Endothelial cell of umbilical vein (primary cell): ENCODE measurements around the gene ACOT7. TPM values are rescaled to one million over a fixed set of nuclear protein-coding genes. Genes with fewer than 3 reads are reported as not detected.

Experiments used
- BruUV-seq: library from RNA; stranded (reverse); fragments of 400-500 nt; replicated peaks from 2 replicates; lab custom pipeline; 2021; lab: Mats Ljungman, UMichigan
- CTCF ChIA-PET: fragments of 300-600, 350-600 bp; sonication (Branson Sonifier 250); formaldehyde crosslinking; loops from one replicate; lab custom pipeline; 2021; ENCODE audit warnings: antibody characterized with exemption, inconsistent platforms; lab: Charles Lee
- POLR2A ChIA-PET: fragments of 300-600, 350-600 bp; sonication (Branson Sonifier 250); formaldehyde crosslinking; loops from one replicate; lab custom pipeline; 2021; ENCODE audit warnings: antibody characterized with exemption, inconsistent platforms; lab: Charles Lee
- DNase-seq: peaks from one replicate; pipeline ENCODE4 v3.0.0-alpha.2; 2011; ENCODE audit warnings: low read depth, low spot score
- FAIRE-seq: peaks from 2 replicates; lab custom pipeline; 2011; peaks lifted over from hg19 to GRCh38; lab: Jason Lieb, UNC
- H2AFZ ChIP-seq: 2 replicates; pipeline ENCODE4 v1.6.0; 2012; ENCODE audit warnings: low read depth, low read length, control low read depth, inconsistent platforms
- H3K27ac ChIP-seq: 2 replicates; pipeline ENCODE4 v1.5.1; 2011; ENCODE audit warnings: low read depth, mild to moderate bottlenecking, control low read depth, low read length, moderate library complexity; ENCODE audit not compliant: insufficient read depth
- H3K27me3 ChIP-seq, 2 experiments: 2 replicates each; pipeline versions ENCODE4 v1.6.0 to v1.6.1; 2011; ENCODE audit warnings: low read length in 2 of 2, mixed read lengths in 1 of 2; ENCODE audit not compliant: control insufficient read depth in 2 of 2, insufficient read depth in 2 of 2
- H3K36me3 ChIP-seq, 2 experiments: 2 replicates in 1 of 2; 3 replicates in 1 of 2; pipeline ENCODE4 v1.5.1; 2011; ENCODE audit warnings: low read length in 2 of 2, mild to moderate bottlenecking in 1 of 2, moderate library complexity in 1 of 2; ENCODE audit not compliant: control insufficient read depth in 2 of 2, insufficient read depth in 2 of 2; ENCODE audit errors: extremely low read depth in 1 of 2
- H3K4me1 ChIP-seq: 3 replicates; pipeline ENCODE4 v1.5.1; 2011; ENCODE audit warnings: mild to moderate bottlenecking, low read length; ENCODE audit not compliant: control insufficient read depth, insufficient read depth; ENCODE audit errors: extremely low read depth
- H3K4me2 ChIP-seq: 2 replicates; pipeline ENCODE4 v1.6.1; 2011; ENCODE audit warnings: low read length, control low read depth, mixed read lengths; ENCODE audit not compliant: insufficient read depth
- H3K4me3 ChIP-seq, 3 experiments: fragments of 200-600 bp in 1 of 3; sonication (generic), shearing (Covaris generic) in 1 of 3; replicated peaks in 1 of 3; 2 replicates each; pipeline ENCODE4 v1.5.1; 2011 to 2016; ENCODE audit warnings: control low read depth in 3 of 3, low read length in 3 of 3, mild to moderate bottlenecking in 2 of 3, inconsistent platforms in 1 of 3, low read depth in 1 of 3, moderate library complexity in 1 of 3; ENCODE audit not compliant: insufficient read depth in 1 of 3
- H3K79me2 ChIP-seq: 2 replicates; pipeline ENCODE4 v1.6.0; 2012; ENCODE audit warnings: low read length, inconsistent platforms; ENCODE audit not compliant: control insufficient read depth, insufficient read depth
- H3K9ac ChIP-seq: replicated peaks from 2 replicates; pipeline ENCODE3; 2011; ENCODE audit warnings: low read length, control low read depth; ENCODE audit not compliant: insufficient read depth; ENCODE audit errors: extremely low read depth
- H3K9me1 ChIP-seq: replicated peaks from 3 replicates; pipeline ENCODE4 v1.6.0; 2011; ENCODE audit warnings: mild to moderate bottlenecking, low read length; ENCODE audit not compliant: control insufficient read depth, insufficient read depth; ENCODE audit errors: extremely low read depth
- H3K9me3 ChIP-seq: replicated peaks from 2 replicates; pipeline ENCODE4 v1.5.1; 2012; ENCODE audit warnings: low read length, inconsistent platforms; ENCODE audit not compliant: control insufficient read depth, insufficient read depth
- H4K20me1 ChIP-seq: replicated peaks from 2 replicates; pipeline ENCODE3; 2011; ENCODE audit warnings: mild to moderate bottlenecking, low read length; ENCODE audit not compliant: control insufficient read depth, insufficient read depth; ENCODE audit errors: extremely low read depth
- CTCF ChIP-seq, 2 donors: IDR thresholded peaks; 1 replicate in 1 of 2; 2 replicates in 1 of 2; pipeline ENCODE4 v1.5.1; 2011; ENCODE audit warnings: low read length in 2 of 2, mild to moderate bottlenecking in 2 of 2, moderate library complexity in 2 of 2, control low read depth in 1 of 2, inconsistent platforms in 1 of 2, low read depth in 1 of 2; ENCODE audit not compliant: insufficient read depth in 1 of 2; ENCODE audit errors: extremely low read depth in 1 of 2
- EZH2 ChIP-seq: IDR thresholded peaks from 2 replicates; pipeline ENCODE4 v1.6.1; 2012; ENCODE audit warnings: borderline replicate concordance, low read depth, mild to moderate bottlenecking, moderate library complexity, low read length, inconsistent platforms; ENCODE audit not compliant: severe bottlenecking
- FOS ChIP-seq: IDR thresholded peaks from 2 replicates; pipeline ENCODE4 v1.6.1; 2011; ENCODE audit warnings: mild to moderate bottlenecking, low read length, moderate library complexity, borderline replicate concordance; ENCODE audit not compliant: insufficient read depth
- JUN ChIP-seq: IDR thresholded peaks from 2 replicates; pipeline ENCODE4 v1.6.1; 2011; ENCODE audit warnings: borderline replicate concordance, low read depth; ENCODE audit not compliant: insufficient read length, insufficient read depth
- dilution Hi-C: fragments of 300-500 bp; cut with MboI; formaldehyde crosslinking; loops from one replicate; pipeline ENCODE4 v1.15.0; 2019; ENCODE audit warnings: low sequenced_read_pairs; ENCODE audit not compliant: extremely low pct_ligation_motif_present
- intact Hi-C: fragments of 100-400 bp; cut with micrococcal nuclease; formaldehyde crosslinking; loops from one replicate; pipeline ENCODE4 v1.10.0; 2022
- polyA plus RNA-seq, 4 experiments: library from polyadenylated mRNA; depleted of rRNA in 3 of 4; stranded (reverse) in 3 of 4; unstranded in 1 of 4; fragments of >200 nt; gene quantifications; 2 replicates each; pipeline versions ENCODE4 v1.2.1 to v1.2.3, GENCODE V29; 2011 to 2012; ENCODE audit warnings: missing spikeins in 1 of 4
- total RNA-seq: library from RNA; stranded (reverse); gene quantifications from 2 replicates; pipeline ENCODE4 v1.2.3, GENCODE V29; 2021

The ACOT7 gene
- total and polyA plus RNA-seq, 2 donors (not counting 3 experiments of a cell fraction or from before 2014, with no cell fraction given), result 69.4 to 105 TPM

DNA sequence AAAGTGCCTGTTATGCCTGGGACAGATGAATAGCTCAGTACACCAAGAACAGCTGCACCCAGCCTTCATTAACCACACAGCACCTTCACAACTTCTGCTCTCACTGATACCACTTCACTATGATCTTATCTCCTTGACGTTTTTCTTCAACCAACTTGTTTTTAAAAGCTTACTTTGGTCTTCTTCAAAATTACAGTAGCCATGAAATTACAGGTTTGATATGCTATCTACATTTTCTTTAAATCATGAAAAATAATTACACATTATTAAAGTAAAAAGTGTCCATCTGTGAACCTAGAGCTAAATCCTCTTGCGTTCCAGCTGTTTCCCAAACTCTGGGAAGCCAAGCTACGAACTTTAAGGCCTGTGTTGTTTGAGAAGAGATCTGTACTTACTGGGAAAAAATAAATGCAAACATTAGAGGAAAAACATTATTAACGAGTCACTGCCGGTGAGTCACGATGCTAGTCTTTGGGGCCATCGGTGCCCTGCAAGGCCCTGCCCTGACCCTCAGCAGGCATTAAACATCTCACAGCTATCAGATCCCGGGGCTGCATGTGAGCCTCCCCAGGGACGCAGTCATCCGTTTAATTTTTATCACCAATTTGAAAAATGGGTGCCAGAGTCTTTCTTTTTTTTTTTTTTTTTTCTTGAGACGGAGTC lies 76.3 kb downstream of the ACOT7 start:
- POLR2A ChIA-PET, result interaction anchor here (0.6 kb wide), 1 partner anchor 23 kb away, joined by 3 read pairs; no protein-coding TSS in a partner anchor
- no peaks in the 10 kb centered on the region for H4K20me1 ChIP-seq
- no peaks in the 10 kb centered on the region for H3K9me3 ChIP-seq
- BruUV-seq, result no TSS peak
- no peak overlapping the region for H3K4me3 ChIP-seq
- intact Hi-C loops (no loop called here), dilution Hi-C loops (no loop called here)
- H3K9ac ChIP-seq, result no peak overlapping the region
- no peak overlapping the region for H3K4me2 ChIP-seq
- no peaks in the 10 kb centered on the region for H3K9me1 ChIP-seq
- H3K27ac ChIP-seq, result peak overlapping the region; percentile 21
- no peaks in the 10 kb centered on the region for H3K27me3 ChIP-seq
- no peak overlapping the region for H2AFZ ChIP-seq
- H3K79me2 ChIP-seq, result no peaks in the 10 kb centered on the region
- CTCF ChIA-PET, result interaction anchor here (1.5 to 1.7 kb wide), 3 partner anchors 11 to 72 kb away, joined by 6 to 11 read pairs (median 7); no protein-coding TSS in a partner anchor
- TF ChIP-seq CTCF (IDR thresholded peaks at IDR 0.05; ENCODE audit: extremely low read depth in 1 of 2, insufficient read depth in 1 of 2, low read depth in 1 of 2, low read length in 2 of 2), result no peak
- no peak for TF ChIP-seq EZH2
- TF ChIP-seq FOS, result peak; percentile 80
- peak; percentile 15 for TF ChIP-seq JUN
- H3K4me1 ChIP-seq, result peaks cover 12% of the 10 kb centered on the region
- FAIRE-seq (peak; percentile 83), DNase-seq (peak; percentile 57)
- H3K36me3 ChIP-seq, result no peaks in the 10 kb centered on the region
